A673 (cell line): ENCODE results near the gene HPCAL4. TPM values are rescaled to one million over a fixed set of nuclear protein-coding genes. Genes with fewer than 3 reads are reported as not detected.

Source experiments
- BruUV-seq: library from RNA; stranded (reverse); fragments of 400-500 nt; replicated peaks from 2 replicates; lab custom pipeline; 2021; lab: Mats Ljungman, UMichigan
- CTCF ChIA-PET: fragments of 300-600 bp; sonication (Branson Sonifier 250); formaldehyde crosslinking; loops from one replicate; lab custom pipeline; 2022; ENCODE audit warnings: antibody characterized with exemption; lab: Charles Lee
- POLR2A ChIA-PET: fragments of 300-600 bp; sonication (Branson Sonifier 250); formaldehyde crosslinking; loops from one replicate; lab custom pipeline; 2022; ENCODE audit warnings: antibody characterized with exemption; ENCODE audit not compliant: low non-redundant PET; lab: Charles Lee
- DNase-seq: peaks from one replicate; pipeline ENCODE4 v3.0.0-alpha.2; 2015; ENCODE audit warnings: low spot score
- H3K27ac ChIP-seq: fragments of 200-600 bp; sonication (generic); 2 replicates; pipeline ENCODE4 v1.5.1; 2016; ENCODE audit warnings: mixed run types, low read depth, mild to moderate bottlenecking, mixed read lengths, antibody characterized with exemption, low read length; ENCODE audit not compliant: poor library complexity, severe bottlenecking
- H3K27me3 ChIP-seq: fragments of 200-600 bp; sonication (generic); replicated peaks from 2 replicates; pipeline ENCODE4 v1.6.1; 2017; ENCODE audit warnings: mixed run types, low read depth, mild to moderate bottlenecking, mixed read lengths, antibody characterized with exemption, low read length; ENCODE audit not compliant: insufficient read depth, poor library complexity
- H3K36me3 ChIP-seq: fragments of 200-600 bp; sonication (generic); 2 replicates; pipeline ENCODE4 v1.6.1; 2016; ENCODE audit warnings: mixed run types, mild to moderate bottlenecking, mixed read lengths, antibody characterized with exemption, low read length; ENCODE audit not compliant: insufficient read depth, poor library complexity, severe bottlenecking
- H3K4me1 ChIP-seq: fragments of 200-600 bp; sonication (generic); 2 replicates; pipeline ENCODE4 v1.6.1; 2017; ENCODE audit warnings: mixed run types, mild to moderate bottlenecking, mixed read lengths, antibody characterized with exemption, low read length; ENCODE audit not compliant: insufficient read depth, poor library complexity, severe bottlenecking
- H3K4me3 ChIP-seq: fragments of 200-600 bp; sonication (generic); 2 replicates; pipeline ENCODE4 v1.5.1; 2016; ENCODE audit warnings: low read depth, mixed run types, mild to moderate bottlenecking, mixed read lengths, low read length; ENCODE audit not compliant: poor library complexity, severe bottlenecking
- H3K9me3 ChIP-seq: fragments of 200-600 bp; sonication (generic); 2 replicates; pipeline ENCODE4 v1.6.1; 2016; ENCODE audit warnings: mixed run types, low read depth, mild to moderate bottlenecking, mixed read lengths, antibody characterized with exemption, low read length; ENCODE audit not compliant: poor library complexity, severe bottlenecking
- CTCF ChIP-seq: fragments of 300-800, 200-600 bp; sonication (generic); conservative IDR thresholded peaks from 2 replicates; pipeline ENCODE4 v1.5.1; 2017; ENCODE audit warnings: low read depth, mild to moderate bottlenecking, antibody characterized with exemption, low read length, moderate library complexity, mixed read lengths
- EZH2 ChIP-seq: fragments of 200-600 bp; sonication (generic); IDR thresholded peaks from 2 replicates; pipeline ENCODE4 v1.6.1; 2017; ENCODE audit warnings: borderline replicate concordance, low read depth, mild to moderate bottlenecking, mixed read lengths, antibody characterized with exemption, low read length; ENCODE audit not compliant: poor library complexity, severe bottlenecking
- intact Hi-C: fragments of 100-400 bp; cut with micrococcal nuclease; formaldehyde crosslinking; loops from one replicate; pipeline ENCODE4 v1.10.0; 2022; ENCODE audit not compliant: unreplicated experiment
- total RNA-seq: library from RNA; stranded (reverse); gene quantifications from 2 replicates; pipeline ENCODE4 v1.2.3, GENCODE V29; 2021

The HPCAL4 gene
- total RNA-seq, 1 experiment from 2014 or later: not detected

- Histone ChIP-seq H3K9me3 (no peaks in the 10 kb centered on the region), H3K36me3 (no peaks in the 10 kb centered on the region), H3K27me3 (no peaks in the 10 kb centered on the region), H3K4me1 (no peaks in the 10 kb centered on the region), H3K27ac (no peak overlapping the region), H3K4me3 (no peak overlapping the region)
- BruUV-seq: no TSS peak
- DNase-seq: no peak
- intact Hi-C loops: no loop called here
- POLR2A ChIA-PET: no interaction called here
- TF ChIP-seq EZH2 (no peak), CTCF (no peak)
- CTCF ChIA-PET: interaction anchor here (0.6 kb wide), 1 partner anchor 49 kb away, joined by 3 read pairs; no protein-coding TSS in a partner anchor
Measured at GRCh38 chr1:39652554-39652953, 38.7 kb downstream of the HPCAL4 start.

- no peak for TF ChIP-seq EZH2
- no peaks in the 10 kb centered on the region for H3K36me3 ChIP-seq
- CTCF ChIA-PET: interaction anchor here (0.6 kb wide), 1 partner anchor 50 kb away, joined by 3 read pairs; no protein-coding TSS in a partner anchor
- H3K9me3 ChIP-seq: no peaks in the 10 kb centered on the region
- no peak for DNase-seq
- no peak overlapping the region for H3K27ac ChIP-seq
- no peak overlapping the region for H3K4me3 ChIP-seq
- H3K4me1 ChIP-seq: no peaks in the 10 kb centered on the region
- intact Hi-C loops: no loop called here
- no TSS peak for BruUV-seq
- POLR2A ChIA-PET: no interaction called here
- H3K27me3 ChIP-seq: no peaks in the 10 kb centered on the region
Measured at GRCh38 chr1:39652105-39652504, 39.1 kb downstream of the HPCAL4 start.

- DNase-seq: no peak
- no peak overlapping the region for H3K27ac ChIP-seq
- ChIA-PET CTCF (no interaction called here), POLR2A (no interaction called here)
- H3K4me1 ChIP-seq: peaks cover 10% of the 10 kb centered on the region
- no peaks in the 10 kb centered on the region for H3K9me3 ChIP-seq
- no peaks in the 10 kb centered on the region for H3K27me3 ChIP-seq
- no peaks in the 10 kb centered on the region for H3K36me3 ChIP-seq
- H3K4me3 ChIP-seq: no peak overlapping the region
- TF ChIP-seq EZH2 (no peak), CTCF (no peak)
- intact Hi-C loops: no loop called here
- no TSS peak for BruUV-seq
Measured at GRCh38 chr1:39650431-39650830, 40.8 kb downstream of the HPCAL4 start.

GRCh38 chr1:39649636-39650185 is 41.5 kb downstream of the HPCAL4 start:
- Histone ChIP-seq H3K27me3 (no peaks in the 10 kb centered on the region), H3K36me3 (no peaks in the 10 kb centered on the region), H3K9me3 (no peaks in the 10 kb centered on the region), H3K4me1 (peaks cover 10% of the 10 kb centered on the region), H3K4me3 (no peak overlapping the region), H3K27ac (no peak overlapping the region)
- TF ChIP-seq EZH2 (no peak), CTCF (no peak)
- intact Hi-C loops: no loop called here
- no peak for DNase-seq
- ChIA-PET POLR2A (no interaction called here), CTCF (no interaction called here)
- BruUV-seq: no TSS peak
